Lower leg skin (tissue), 3 donors: ENCODE results near the gene LRP1.
"Not testable (repeated sequence)": the region's sequence is repeated elsewhere in the genome, so short reads cannot be mapped to it uniquely, and the experiment has no call there.

Experiments
- POLR2A ChIP-seq, 2 donors: fragments of 450-650 bp; IDR thresholded peaks; one replicate each; pipeline ENCODE4 v1.6.1; 2016 to 2017; ENCODE audit warnings: antibody characterized with exemption in 2 of 2, mild to moderate bottlenecking in 1 of 2, moderate library complexity in 1 of 2
- TF ChIP-seq, protein P1 (sequence below), 3 donors: fragments of 450-650 bp; IDR thresholded peaks; one replicate each; pipeline ENCODE4 v1.5.1; 2016; ENCODE audit warnings: antibody characterized with exemption in 3 of 3, mild to moderate bottlenecking in 3 of 3, moderate library complexity in 2 of 3

GRCh38 chr12:57120718-57121117 lies 7.6 kb upstream of the LRP1 start:
- TF ChIP-seq, protein P1, sequence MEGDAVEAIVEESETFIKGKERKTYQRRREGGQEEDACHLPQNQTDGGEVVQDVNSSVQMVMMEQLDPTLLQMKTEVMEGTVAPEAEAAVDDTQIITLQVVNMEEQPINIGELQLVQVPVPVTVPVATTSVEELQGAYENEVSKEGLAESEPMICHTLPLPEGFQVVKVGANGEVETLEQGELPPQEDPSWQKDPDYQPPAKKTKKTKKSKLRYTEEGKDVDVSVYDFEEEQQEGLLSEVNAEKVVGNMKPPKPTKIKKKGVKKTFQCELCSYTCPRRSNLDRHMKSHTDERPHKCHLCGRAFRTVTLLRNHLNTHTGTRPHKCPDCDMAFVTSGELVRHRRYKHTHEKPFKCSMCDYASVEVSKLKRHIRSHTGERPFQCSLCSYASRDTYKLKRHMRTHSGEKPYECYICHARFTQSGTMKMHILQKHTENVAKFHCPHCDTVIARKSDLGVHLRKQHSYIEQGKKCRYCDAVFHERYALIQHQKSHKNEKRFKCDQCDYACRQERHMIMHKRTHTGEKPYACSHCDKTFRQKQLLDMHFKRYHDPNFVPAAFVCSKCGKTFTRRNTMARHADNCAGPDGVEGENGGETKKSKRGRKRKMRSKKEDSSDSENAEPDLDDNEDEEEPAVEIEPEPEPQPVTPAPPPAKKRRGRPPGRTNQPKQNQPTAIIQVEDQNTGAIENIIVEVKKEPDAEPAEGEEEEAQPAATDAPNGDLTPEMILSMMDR (IDR thresholded peaks at IDR 0.05) = not testable (repeated sequence)
- not testable (repeated sequence) for TF ChIP-seq POLR2A (IDR thresholded peaks at IDR 0.05)
